Hematopoietic multipotent progenitor cell treated with erythropoietin and hydrocortisone succinate and interleukin-3 and kit ligand, for 4 days (in vitro differentiated cells): Measurements from ENCODE around the gene HSBP1.
A peak's percentile ranks its signal among the peaks of the same experiment; 100 is the strongest.

ENCODE experiments used
- DNase-seq: peaks from one replicate; pipeline ENCODE4 v3.0.0-alpha.2; 2015

HSBP1 gene

DNA sequence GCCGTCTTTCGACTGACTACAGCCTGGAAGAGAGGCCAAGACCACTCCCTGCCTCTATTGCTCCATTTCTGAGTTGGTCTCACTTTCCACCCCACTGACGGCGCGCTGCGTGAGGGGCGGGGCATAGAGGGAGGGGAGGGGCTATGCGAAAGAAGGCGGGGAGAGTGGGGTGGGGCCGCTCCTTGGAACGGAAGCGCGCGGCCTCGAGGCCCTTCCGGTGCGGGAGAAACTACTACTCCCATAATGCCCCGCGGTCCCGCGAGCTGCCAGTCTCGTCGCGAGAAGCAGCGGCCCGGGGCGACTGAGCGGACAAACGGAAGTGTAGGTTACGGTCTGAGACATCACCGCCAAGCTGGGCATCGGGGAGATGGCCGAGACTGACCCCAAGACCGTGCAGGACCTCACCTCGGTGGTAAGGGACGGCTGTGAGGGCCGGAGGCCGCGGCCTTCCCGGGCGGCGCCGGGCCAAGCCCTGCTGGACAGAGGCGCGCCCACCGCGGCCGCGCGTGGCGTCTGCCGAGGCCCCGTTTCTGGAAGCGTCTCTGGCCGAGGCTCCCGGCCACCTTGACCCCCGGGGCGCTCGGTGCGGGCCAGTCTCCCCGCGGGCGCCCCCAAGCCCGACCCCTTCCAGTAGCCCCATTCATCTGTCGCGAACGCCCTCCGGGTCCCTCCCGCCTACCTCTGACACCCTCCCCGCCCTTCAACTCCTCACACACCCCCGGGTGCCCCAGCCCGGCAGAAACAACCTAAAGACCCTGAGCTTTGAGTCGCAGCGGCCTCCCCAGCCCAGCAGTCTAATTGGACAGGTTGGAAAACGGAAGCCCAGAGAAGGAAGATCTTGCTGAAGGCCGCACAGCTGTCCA is at the start of gene HSBP1:
TSS of gene HSBP1 (plus strand) at position 269 of the 863 bp plus-strand sequence. CDS start at position 368, 99 bp downstream.
- peak; percentile 97 for DNase-seq

DNA sequence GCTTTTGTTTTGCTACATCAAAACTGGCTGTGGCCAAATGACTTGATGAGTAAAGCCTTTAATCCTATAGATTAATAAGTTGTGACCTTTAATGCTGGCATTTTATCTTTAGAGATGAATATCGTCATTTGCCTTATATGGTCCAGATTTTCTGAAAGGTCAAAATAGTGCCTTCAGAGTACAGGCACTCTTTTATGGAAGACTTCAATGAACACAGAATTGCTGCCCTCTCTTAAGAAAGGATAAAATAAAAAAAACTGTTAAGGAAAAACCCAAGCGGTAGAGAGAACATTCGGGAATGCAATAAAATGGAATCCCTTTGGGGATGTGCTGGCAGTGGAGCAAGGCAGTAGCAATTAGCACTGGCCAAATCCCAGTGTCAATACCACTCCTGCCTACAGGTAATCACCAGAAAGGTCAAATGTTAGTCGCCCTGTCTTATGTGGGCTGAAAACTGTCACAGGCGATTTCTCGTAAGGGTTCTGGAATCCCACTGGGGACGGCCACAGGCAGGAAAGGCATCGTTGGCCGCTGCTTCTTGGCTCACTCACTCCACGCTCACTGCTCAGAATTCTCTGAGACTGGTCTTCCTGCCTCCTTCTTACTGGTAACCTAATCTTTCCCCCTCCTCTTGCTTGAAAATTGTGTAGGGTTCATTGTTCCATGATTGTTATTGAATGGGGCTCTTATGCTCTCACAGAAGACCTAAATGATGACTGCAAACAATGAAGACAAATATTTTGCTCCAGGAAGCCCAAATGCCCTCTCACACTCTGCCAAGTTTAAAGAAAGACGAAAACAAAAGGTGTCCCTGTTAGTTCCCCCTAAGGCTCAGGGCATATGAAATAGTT is 45.4 kb upstream of the HSBP1 start:
- DNase-seq: no peak

DNA sequence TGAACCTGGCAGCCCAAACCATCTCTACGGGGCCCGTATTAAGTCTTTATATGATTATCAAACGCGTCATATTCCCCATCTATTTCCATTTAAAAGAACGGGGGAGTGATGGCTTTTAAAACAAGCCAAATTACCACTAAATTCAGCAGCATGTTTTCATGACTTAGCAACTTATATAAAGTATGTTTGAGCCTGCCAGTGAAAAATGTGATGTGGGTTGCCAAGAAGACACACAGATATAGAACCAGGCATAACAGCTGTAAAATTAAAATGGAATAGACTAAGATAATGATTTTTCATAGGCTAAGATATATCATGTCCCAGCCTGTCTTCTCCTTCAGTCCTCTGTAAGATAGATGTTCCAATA is 44.8 kb upstream of the HSBP1 start:
- no peak for DNase-seq

DNA sequence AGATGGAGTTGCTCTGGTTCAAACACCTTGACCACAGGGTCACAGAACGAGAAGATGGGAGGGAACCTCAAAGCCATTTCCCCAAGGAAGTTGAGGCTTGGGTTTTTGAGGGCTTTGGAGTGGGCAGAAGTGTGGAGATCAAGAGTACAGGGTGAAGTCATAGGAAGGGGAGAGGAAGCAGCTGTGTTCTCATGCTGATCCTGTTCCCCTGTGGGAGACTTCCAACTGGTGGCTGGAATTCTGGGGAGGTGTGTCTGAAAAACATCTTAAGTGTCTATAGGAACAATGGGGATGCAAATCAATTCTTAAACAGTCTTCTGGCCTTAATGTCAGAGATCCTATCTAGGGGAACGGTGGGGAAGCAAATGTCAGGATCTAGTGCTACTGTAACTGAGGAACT is 38.8 kb upstream of the HSBP1 start:
- DNase-seq: peak; percentile 17

DNA sequence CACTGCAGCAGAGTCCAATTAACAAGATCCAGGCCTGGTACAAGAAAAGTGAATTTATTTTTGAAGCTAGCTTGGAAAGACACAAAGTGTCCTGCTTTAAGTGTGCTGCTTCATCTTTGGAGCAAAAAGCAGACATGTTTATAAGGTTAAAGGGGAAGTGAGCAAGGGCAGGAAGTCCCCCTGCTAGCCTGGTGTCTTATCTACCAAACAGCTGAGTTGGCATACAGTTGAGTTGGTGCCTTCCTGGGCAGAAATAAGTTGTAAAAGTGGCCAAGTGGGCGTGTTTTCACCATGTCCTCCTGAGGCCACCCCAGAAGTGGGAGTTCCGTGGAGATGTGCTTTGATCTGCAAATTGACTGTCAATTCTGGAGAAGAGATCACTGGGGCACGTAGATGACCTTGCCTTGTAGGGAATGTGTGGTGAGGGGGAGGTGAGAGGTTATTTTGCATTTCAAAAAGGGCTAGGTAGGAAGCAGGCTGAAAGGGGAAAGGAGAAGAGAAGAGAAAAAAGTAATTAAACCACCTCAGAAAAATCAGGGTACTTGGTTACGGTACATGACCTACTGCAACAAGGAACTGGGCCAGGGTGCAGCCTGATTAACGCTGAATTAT is 38.3 kb upstream of the HSBP1 start:
- DNase-seq: peak; percentile 89

- no peak for DNase-seq
These were observed 36.4 kb upstream of the HSBP1 start for GRCh38 chr16:83771306-83771942.

- DNase-seq: no peak
These were observed 35.0 kb upstream of the HSBP1 start for GRCh38 chr16:83772806-83773205.

DNA sequence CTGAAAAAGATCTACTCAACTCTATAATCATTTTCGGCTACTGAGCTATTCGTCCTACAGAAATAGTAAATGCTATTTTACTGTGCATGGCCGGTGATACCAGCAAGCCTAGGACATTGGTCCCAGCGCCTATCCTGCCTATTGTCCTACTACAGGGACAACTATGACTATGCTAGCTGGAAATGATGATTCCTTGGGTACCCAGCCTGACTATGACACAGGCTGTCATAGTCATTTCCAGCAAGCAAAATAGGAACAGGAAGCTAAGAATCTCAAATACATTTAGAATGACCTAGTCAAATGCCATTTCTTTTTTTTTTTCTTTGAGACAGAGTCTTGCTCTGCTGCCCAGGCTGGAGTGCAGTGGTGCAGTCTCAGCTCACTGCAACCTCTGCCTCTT is 33.7 kb upstream of the HSBP1 start:
- no peak for DNase-seq

DNA sequence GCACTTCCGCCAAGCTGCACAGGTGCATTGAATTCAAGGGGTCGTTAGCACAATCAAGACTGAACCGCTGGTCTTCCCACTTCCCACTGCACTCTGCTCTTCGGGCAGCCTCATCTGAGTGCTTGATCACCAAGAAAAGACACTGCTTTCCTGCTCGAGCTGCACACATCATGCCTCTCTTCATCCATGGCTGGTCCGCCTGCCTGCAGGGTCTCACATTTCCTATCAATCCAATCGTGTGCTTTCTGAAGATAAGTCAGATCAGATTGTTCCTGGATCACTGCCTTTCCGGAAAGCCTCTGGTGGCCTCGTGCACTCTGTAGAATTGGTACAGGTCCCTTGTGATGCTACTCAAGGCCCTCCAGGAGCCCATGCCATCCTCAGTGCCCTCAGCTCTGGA is 30.8 kb upstream of the HSBP1 start:
- DNase-seq: no peak

DNA sequence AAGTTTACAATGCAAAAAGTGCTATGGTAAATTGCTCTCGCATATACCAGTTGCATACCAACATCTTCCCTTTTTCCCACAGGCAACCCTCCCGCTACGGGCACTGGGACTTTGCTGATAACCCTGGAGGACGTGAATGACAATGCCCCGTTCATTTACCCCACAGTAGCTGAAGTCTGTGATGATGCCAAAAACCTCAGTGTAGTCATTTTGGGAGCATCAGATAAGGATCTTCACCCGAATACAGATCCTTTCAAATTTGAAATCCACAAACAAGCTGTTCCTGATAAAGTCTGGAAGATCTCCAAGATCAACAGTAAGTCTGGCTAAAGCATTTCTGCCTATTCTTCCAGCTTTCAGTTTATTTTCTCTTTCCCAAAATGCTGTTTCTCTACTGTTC is 27.9 kb upstream of the HSBP1 start:
- DNase-seq: no peak

- no peak for DNase-seq
These were observed 22.3 kb upstream of the HSBP1 start for GRCh38 chr16:83785455-83785854.

GRCh38 chr16:83789642-83790401 is 18.0 kb upstream of the HSBP1 start:
- no peak for DNase-seq

- DNase-seq: no peak
These were observed 15.9 kb upstream of the HSBP1 start for GRCh38 chr16:83791916-83792315.

DNA sequence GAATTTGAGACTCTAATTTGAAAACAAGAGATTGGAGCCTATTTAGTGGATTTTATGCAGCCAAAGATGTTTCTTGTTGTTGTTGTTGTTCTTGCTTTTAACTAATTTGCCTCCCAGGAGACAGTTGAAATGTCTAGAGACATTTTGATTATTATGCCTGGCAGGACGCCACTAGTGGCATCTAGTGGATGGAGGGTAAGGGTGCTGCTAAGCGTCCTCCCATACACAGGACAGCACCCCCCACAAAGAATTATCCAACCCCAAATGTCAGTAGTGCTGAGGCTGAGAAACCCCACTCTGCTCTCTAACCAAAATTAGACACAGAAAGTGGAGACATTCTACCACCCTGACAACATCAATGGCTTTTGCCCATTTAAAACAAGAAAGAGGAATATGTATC is 15.4 kb upstream of the HSBP1 start:
- DNase-seq: peak; percentile 36

DNA sequence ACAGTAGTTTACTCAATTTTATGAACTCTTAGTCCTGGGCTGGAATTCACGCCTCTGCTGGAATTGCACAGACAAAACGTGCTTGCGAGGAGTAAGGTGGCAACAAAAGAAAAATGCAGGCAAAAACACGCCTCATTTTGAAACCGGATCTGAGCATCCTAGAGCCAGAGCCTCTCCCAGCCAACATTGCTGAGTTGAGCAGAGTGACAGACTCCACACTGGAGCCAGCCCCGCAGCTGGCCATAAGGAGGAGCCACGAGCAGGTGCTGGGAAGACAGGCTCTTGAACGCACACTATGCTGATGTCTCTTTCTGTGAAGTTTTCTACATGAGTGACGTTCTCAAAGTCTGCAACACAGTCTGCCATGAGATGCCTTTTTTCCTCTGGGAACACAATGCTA is 14.6 kb upstream of the HSBP1 start:
- DNase-seq: no peak

- DNase-seq: no peak
These were observed 12.8 kb upstream of the HSBP1 start for GRCh38 chr16:83794860-83795554.

DNA sequence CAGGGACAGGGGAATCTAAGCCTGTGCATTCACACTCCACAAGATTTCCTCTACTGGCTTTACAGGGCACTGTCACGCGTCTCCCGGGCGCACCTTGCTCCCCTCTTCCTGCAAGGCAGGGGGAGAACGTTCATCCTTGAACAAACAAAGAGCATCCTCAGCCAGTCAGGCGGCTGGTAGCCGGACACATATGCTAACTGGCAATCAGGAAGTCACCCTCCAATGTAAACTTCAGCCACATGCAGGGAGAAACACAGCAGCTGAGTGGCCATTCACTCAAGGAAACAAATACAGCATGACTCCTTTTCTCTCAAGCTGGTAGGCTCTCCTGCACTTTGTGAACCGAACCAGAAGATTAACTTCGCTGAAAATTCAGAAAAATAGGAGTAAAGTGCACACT is 10.8 kb upstream of the HSBP1 start:
- DNase-seq: no peak

GRCh38 chr16:83799336-83799735 is 8.4 kb upstream of the HSBP1 start:
- no peak for DNase-seq

- no peak for DNase-seq
These were observed 5.6 kb upstream of the HSBP1 start for GRCh38 chr16:83802135-83802534.

DNA sequence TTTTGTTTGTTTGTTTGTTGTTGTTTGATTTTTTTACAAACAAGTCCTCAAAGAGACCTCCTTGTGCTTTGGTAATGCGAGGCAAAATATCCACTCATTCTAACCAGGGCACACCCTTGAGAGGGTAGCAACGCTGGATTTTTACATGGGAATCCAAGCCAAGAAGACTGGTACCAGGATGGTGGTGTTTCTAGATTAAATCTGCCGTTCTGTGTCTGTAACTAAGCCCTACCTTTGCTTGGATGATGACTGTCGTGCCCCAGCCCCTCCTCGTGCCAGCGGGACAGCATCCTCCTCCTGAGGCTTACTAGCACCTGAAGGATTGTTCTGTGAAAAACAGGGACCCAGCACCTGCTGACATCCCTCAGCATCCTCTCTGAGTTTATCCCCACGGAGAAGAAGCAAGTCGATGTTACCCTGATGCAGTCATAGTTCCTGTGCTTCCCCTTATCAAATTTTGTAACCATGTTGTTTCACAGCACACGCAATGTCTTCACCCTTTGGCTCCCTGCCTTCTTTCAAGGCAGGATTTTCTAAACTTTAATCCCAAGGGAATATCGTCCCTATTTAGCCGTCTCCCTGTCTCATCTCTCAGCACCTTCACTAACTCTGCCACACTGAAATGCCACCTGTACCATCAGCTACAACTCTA is 5.1 kb upstream of the HSBP1 start:
- no peak for DNase-seq

DNA sequence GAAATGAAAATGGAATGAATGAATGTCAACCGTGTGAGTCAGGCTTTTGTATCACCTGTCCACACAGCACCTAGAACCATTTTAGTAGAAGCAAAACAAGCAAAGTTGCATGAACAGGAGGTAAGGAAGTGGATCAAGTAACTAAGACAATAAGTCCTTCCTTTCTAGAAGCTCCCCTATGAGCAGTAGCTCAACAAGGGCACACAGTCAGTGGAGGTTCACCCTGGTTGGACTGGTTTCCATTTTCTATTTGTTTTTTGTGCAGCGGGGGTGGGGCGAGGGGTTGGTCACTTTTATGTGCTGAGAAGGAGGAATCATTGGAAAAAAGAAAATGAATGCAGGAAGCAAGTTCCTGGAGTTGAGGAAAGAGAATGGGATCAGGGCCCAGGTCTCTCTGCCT is 4.0 kb upstream of the HSBP1 start:
- no peak for DNase-seq
